ENCODE results near the gene TALDO1.

DNA sequence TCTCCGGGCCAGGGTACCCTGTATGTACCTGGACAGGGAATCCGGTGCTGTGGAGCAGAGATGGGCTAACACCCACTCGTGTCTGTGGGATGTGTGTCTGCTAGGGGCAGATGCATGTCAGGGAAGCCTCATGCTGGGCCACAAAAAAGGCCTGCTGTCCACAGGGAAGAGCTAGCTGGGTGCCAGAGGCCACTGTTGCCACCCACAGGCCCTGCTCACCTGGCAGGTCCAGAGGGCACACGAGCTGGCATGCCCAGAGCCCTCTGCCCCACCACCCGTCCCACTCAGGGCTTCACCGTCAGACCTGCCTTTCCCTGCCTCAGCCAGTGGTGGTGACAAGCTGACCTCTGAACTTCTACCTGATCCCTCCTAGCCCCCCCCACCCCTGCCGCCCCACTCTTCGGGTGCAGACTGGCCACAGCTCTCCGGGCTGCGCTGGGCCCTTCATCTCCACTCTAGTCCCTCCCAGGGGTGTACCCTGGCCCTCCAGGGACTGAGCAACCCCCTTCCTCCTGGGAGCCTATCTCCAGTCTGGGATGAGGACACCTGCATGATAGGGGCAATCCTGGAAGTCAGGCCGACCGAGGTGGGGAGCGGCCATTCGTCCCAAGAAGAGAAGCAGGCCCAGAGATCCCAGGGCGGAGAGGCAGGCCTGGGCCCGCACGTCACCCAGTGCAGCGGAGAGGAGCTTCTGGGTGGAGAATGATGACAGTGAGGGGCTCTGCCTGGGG, 49.5 kb downstream of the TALDO1 start:
- TF ChIP-seq, protein P1, sequence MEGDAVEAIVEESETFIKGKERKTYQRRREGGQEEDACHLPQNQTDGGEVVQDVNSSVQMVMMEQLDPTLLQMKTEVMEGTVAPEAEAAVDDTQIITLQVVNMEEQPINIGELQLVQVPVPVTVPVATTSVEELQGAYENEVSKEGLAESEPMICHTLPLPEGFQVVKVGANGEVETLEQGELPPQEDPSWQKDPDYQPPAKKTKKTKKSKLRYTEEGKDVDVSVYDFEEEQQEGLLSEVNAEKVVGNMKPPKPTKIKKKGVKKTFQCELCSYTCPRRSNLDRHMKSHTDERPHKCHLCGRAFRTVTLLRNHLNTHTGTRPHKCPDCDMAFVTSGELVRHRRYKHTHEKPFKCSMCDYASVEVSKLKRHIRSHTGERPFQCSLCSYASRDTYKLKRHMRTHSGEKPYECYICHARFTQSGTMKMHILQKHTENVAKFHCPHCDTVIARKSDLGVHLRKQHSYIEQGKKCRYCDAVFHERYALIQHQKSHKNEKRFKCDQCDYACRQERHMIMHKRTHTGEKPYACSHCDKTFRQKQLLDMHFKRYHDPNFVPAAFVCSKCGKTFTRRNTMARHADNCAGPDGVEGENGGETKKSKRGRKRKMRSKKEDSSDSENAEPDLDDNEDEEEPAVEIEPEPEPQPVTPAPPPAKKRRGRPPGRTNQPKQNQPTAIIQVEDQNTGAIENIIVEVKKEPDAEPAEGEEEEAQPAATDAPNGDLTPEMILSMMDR (IDR thresholded peaks at IDR 0.05) = no peak
- TF ChIP-seq, protein P2, sequence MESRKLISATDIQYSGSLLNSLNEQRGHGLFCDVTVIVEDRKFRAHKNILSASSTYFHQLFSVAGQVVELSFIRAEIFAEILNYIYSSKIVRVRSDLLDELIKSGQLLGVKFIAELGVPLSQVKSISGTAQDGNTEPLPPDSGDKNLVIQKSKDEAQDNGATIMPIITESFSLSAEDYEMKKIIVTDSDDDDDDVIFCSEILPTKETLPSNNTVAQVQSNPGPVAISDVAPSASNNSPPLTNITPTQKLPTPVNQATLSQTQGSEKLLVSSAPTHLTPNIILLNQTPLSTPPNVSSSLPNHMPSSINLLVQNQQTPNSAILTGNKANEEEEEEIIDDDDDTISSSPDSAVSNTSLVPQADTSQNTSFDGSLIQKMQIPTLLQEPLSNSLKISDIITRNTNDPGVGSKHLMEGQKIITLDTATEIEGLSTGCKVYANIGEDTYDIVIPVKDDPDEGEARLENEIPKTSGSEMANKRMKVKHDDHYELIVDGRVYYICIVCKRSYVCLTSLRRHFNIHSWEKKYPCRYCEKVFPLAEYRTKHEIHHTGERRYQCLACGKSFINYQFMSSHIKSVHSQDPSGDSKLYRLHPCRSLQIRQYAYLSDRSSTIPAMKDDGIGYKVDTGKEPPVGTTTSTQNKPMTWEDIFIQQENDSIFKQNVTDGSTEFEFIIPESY (IDR thresholded peaks at IDR 0.05; ENCODE audit: borderline replicate concordance, low read depth) = no peak
- TF ChIP-seq YY1 (IDR thresholded peaks at IDR 0.05; ENCODE audit: low read depth) = no peak
- TF ChIP-seq TAF1 (IDR thresholded peaks at IDR 0.05; ENCODE audit: borderline replicate concordance, low read depth, low read length) = no peak
- no peak for TF ChIP-seq RFX5 (IDR thresholded peaks at IDR 0.05; ENCODE audit: low read length)
- TF ChIP-seq, protein P3, sequence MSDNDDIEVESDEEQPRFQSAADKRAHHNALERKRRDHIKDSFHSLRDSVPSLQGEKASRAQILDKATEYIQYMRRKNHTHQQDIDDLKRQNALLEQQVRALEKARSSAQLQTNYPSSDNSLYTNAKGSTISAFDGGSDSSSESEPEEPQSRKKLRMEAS (IDR thresholded peaks at IDR 0.05; ENCODE audit: low read depth) = no peak

Data from SK-N-SH (cell line).